GM21515 (cell line): Measurements from ENCODE around the gene LTBP2.
"Not testable (repeated sequence)": the region's sequence is repeated elsewhere in the genome, so short reads cannot be mapped to it uniquely, and the experiment has no call there.

ENCODE experiments used
- ATAC-seq: cut with Tn5 transposase; IDR thresholded peaks from one replicate; pipeline ENCODE4 v1.9.1; 2021; ENCODE audit not compliant: unreplicated experiment

The LTBP2 gene

DNA sequence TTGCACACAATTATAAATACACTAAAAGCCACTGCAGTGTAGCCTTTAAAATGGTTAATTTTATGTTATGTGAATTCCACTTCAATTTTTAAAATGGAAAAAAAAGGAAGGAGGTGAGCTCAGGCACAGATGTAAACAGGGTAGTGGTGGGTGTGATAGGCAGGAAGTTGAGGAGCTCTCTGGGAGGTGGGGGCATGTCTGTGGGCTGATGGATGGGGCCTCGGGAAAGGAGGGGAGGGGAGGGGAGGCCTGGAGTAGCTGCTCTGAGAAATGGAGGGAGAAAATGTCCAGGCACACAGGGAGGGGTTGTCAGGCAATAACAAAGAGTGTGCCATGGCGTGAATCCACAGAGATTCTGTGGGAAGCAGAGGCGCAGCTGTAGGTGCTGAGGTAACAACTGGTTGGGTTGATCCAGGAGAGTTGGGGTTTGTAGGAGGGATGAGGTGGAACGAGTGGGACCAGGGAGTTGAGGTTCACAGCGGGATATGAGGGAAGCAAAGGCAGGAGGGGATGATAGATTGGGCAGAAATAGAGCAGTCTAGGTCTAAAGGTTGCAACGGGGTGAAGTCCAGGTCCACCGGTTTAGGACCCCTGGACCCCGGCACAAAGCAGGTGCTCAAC, 57.2 kb downstream of the LTBP2 start:
- no peak for ATAC-seq

DNA sequence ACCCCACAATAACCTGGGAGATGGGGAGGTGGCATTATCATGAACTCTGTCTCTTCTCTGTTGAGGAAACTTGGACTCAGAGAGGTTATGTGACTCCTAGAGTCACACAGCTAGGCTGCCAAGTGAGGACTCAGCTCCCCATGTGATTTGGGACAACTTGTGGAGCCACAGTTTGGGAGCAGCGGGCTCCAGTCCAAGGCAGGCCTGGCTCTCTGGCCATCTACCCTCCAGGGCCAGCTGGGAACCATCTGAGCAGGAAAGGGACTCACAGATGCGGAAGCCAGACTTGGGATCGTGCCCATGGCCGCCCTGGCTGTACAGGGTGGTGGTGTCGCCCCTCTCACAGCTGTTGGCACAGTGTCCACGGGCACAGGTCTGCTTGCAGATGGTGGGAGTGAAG, 59.4 kb downstream of the LTBP2 start:
- no peak for ATAC-seq

DNA sequence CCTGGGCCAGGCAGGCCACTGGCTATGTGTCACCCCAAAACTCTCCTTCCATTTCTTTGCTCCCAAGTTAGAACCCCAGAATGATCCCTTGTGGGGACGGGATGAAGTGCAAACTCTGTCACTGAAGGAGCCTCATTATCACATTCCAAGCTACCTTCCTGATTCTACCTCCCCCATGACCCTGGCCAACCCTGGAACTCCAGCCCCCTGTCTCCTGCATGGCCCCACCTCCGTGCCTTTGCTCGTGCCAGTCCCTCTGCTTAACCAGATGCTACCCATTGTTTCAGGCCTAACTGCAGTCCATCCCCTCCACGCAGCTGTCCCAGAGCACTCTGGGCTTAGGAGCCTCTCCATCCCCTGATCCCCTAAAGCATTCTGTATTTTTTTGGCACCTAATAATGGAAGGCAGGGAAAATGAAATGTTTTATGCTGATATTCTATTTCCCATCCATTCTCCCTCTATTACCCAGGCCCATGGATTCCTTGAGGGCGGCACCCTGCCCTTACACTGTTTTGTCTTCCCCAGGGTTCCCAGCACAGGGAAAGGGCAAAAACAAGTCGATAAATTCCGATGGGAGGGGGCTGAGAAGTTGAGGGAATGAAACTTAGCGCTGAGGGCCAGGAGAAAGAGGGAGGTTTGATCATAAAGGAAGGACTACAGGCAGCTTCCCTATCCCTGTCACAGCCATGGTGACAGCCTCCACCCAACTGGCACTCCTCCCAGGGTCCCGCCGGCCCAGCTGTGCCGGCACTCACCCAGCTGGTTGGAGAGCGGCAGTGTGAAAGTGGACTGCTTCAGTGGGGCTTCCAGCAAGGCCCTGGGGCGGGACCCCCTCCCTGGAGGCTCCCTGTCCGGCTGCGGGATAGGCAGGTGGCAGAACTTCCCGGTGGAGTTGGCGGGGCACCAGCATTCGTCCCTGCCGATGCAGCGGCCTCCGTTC, 60.3 kb downstream of the LTBP2 start:
- no peak for ATAC-seq

GRCh38 chr14:74551001-74551400, 61.0 kb downstream of the LTBP2 start:
- ATAC-seq = no peak

GRCh38 chr14:74550071-74550470, 62.0 kb downstream of the LTBP2 start:
- ATAC-seq = no peak

DNA sequence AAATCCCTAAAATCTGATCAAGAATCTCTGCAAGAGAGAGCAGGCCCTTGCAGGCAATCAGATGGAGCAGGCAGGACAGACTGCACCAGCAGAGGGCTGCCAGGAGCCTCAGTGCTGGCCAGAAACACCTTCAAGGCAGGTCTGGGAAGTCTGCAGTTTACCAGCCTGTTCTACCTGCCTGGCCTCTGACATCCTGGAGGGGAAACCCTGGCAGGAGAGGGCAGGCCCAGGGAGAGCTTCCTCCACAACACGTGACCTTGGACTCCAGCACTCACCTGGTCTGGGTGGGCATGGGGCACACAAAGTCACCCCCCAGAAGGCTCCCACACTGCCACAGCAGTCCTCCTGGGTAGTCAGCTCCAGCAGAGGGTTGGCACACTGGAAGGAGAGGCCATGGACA, 62.4 kb downstream of the LTBP2 start:
- no peak for ATAC-seq

DNA sequence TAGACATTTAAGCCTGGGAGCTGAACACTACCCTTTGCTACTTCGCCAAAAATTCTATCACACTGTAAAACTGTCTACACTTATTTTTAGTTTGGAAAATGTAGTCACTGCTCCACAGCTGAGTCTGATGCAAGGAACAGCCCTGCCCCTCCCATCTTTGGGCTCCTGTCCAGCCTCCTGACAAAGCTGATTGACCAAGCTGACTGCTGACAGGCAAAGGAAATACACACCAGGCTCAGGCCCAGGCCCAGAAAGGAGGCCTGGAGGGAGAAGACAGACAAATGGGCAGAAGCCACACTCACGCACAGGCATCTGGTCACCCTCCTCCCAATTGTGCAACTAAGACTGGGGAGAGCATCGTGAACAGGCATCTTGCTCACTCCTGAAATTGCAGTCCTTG, 63.2 kb downstream of the LTBP2 start:
- no peak for ATAC-seq

- no peak for ATAC-seq
These were observed 64.6 kb downstream of the LTBP2 start for GRCh38 chr14:74547331-74547927.

DNA sequence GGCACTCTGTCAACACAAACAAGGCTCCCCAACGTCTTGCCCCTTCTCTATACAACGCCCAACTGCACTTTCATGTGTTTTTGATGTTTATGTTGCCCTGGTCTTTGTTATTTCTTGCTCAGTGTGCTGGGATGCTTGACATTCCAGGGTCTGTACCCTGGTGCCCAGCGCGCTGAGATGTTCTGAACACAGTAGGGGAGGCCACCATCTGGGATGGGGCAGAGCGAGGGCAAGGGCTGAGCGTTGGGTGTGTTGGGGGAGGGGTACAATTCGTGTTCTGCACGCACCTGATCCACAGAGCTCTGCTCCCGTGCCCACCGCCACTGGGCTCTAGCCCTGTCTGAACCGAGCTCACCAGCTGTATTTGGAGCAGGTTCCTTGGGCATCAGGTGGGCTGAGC, 65.6 kb downstream of the LTBP2 start:
- no peak for ATAC-seq

GRCh38 chr14:74545386-74545785, 66.7 kb downstream of the LTBP2 start:
- no peak for ATAC-seq

GRCh38 chr14:74543771-74544438, 68.1 kb downstream of the LTBP2 start:
- no peak for ATAC-seq

DNA sequence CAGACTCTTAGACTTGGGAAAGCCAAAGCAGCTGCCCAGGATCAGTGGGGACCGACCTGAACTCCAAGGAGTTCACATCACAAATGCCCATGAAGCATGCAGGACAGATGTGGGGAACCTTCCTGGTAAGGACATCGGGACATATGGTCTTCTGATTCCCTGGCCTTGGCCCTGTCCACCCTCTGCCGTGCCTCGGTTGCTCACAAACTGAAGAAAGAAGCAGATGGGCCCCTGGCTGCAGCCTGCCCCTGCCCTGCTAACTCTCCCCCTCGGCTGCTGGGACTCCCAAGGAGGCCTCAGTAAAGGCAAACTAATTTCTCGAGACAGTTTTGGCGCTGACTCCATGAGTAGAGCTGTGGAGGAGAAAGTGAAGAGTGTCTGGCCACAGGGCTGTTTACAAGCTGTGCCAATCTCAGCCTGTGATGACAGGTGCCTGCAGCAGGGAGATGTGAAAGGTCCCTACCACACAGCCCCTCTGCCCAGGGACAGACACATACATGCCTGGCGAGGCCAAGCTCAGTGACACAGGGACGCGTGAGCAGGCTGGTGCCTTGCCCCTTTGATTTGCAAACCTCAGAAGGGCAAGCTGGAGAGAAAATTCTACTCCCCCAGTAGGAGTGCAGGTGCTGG, 69.9 kb downstream of the LTBP2 start:
- ATAC-seq = no peak

DNA sequence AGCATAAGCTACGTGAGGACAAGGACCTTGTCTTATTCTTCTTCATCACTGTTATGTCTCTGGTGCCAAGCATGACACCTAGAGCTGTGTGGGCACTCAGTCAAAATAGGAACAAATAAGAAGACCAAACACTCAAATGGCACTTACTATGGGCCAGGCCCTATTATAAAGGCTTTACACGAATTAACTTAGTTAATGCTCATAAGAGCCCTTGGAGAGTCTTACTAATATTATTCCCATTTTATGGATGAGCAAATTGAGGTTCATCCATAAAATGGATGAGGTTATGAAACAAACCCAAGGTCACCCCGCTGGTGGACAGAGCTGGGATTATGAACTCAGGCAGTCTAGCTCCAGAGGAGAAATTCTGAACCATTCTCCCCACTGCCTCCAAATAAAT, 70.8 kb downstream of the LTBP2 start:
- ATAC-seq = no peak

GRCh38 chr14:74539503-74539902, 72.5 kb downstream of the LTBP2 start:
- no peak for ATAC-seq

GRCh38 chr14:74538411-74539391, 73.3 kb downstream of the LTBP2 start:
- ATAC-seq = no peak

GRCh38 chr14:74536336-74536735, 75.7 kb downstream of the LTBP2 start:
- ATAC-seq = not testable (repeated sequence)

DNA sequence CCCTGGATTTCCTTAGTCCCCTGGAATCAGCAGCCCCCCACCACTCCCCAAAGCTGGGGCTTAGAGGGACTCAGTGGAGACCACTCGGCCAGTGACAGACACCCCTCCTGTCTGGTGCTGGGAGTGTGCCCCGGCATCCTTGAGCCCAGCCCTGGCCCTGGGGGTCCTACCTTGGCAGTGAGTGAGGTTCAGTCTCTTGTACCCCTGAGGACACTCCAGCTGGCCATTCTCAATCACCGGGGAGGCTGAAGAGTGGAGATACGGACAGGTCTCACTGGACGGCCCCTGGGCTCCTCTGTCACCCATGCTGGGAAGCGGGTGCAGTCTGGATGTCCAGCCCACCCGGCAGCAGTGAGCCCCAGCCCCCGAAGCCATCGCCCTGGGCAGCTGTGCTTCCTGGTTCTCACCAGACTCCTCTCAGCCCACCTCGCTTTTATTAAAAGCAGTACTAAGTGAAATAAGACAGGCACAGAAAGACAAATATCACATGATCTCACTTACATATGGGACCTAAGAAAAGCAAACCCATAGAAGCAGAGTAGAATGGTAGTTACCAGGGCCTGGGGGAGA, 76.2 kb downstream of the LTBP2 start:
- no peak for ATAC-seq

DNA sequence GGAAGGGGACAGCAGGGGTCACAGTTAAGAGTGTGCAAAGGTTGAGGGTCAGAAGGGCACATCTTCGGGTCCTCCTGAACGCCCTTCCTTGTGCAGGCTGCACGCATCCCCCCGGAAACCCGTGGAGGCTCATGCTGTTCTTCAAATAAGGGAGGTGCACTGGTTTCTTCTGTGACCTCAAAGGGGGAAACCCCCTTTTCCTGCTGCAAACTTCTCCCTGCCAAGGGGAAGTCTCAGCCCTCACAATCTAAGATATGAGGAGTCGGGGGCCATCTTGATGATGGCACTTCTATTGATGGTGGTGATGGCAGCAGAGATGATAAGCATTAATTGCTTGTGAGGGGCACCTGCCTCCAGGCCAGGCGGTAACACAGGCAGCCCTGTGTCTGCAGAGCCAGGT, 78.5 kb downstream of the LTBP2 start:
- ATAC-seq = no peak

GRCh38 chr14:74532246-74532645, 79.8 kb downstream of the LTBP2 start:
- ATAC-seq = no peak

DNA sequence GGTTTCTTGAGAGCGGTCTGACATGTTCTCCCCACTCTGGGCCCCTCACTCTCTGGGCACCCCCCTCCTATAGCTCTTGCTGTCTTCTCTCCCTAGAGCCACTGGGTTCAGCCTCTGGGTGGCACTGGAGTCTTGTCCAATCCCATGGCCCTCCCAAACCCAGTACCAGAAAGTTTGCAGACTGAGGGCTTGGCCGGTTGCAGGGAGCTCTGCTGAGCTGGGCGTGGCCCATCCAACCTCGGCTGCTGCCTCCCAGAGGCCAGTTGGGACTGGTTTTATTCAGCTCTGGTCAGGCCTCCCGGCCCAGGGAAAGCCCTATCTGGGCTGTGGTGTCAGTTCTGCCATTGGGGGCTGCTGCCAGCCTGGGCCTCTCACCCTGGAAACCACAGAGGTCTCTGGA, 80.6 kb downstream of the LTBP2 start:
- ATAC-seq = no peak
